ENCODE results near the gene MAML3.

Gene MAML3

DNA sequence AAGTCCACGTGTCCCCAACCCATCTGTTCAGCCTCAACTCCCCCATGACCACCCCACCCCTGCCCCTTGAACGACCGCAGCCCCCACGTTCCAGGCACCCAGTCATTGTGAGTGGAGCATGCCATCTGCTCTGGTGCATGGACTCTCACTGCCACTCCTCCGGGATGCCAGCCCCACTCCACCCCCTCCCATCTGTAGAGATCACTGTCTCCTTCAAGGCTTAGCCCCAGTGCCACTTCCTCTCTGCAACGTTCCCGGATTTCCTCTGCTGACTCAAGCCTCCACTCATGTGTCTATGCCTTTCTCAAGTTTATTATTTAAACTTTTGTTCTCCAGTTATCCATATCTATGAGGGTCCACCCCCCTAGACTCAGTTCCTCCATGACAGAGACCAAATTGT is 54.0 kb downstream of the MAML3 start:
- no peak for DNase-seq (ENCODE audit: low read depth, low spot score)

DNA sequence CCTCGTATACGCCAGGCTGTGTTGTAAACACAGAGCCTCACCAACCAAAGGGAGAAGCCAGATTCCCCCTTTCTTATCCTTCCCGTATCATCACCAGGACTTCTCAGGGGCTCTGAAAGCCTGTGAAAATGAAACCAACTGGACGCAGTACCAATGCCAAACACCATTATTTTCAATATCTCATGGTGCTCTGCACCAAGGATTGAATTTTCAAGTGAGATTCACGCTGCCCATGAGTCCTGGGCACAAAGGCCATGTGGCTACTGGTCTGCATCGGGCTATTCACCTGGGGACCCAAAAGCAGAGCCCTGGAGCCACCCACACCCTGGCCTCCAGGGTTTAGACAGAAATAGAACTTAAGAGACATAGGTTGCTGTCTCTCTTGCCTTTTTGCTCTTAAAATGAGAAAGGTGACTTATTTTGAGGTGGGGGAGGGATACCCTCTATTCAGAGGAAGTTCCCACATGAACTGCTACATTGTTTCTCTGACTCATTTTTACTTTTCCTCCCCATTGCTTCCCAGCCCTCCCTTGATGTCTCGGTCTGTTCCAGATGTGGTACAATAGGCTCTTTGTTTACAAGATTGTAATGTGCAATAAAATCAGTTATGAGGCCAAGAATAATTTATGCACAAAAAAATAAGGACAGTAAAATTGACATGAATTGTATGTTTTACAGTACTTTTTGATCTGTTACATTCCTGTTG is 55.4 kb downstream of the MAML3 start:
- DNase-seq (ENCODE audit: low read depth, low spot score): no peak

DNA sequence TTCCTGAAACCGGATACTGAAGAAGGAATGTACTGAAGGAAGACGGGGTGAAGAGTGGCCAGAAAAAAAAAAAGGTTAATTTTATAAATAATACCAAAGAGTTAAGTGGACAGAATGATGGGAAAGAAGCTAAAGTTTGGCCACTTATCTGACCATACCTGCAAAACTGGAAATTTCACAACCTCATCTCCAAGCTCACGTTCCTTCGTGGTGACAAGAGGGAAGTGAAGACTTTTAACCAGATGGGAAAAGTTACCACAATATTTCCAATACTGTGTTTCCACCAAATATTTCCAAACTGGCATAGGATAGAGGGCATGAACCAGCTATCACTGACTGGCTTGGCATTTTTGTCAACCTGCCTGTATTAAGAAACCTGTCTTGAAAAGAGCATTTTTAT is 56.4 kb downstream of the MAML3 start:
- no peak for DNase-seq (ENCODE audit: low read depth, low spot score)

DNA sequence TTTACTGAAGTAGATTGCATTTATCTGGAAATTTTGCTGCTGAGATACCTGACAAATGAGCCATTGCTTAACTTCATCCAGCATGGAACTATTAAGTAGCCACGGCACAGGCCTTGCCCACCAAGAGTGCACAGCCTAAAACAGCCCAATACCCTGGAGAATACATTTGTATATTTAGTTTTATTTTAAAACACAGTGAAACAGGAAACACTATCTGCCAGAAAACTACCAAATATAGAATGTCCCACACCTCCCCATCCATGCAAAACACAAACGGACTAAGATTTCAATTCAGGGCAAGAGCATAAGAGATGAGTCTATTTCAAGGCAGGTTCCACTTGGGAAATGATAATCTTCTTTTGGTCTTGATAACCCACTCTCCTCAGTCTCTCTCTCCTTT is 57.1 kb downstream of the MAML3 start:
- no peak for DNase-seq (ENCODE audit: low read depth, low spot score)

DNA sequence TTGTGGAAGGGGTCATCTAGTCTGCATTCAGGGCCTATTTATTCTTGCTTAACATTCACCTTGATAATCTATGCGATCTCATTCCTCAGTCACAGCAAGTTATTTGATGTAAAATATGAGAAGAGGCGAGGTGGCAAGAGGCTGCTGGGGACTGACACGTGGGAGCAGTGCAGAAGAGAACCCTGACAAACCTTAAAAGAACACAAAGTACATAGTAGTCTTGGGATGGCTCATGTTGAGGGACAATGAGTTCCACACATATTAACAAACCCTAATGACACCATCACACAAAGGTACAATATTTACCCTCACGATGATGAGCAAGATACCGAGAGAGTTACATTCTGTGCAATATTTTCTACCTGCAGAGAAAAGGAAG is 57.5 kb downstream of the MAML3 start:
- no peak for DNase-seq (ENCODE audit: low read depth, low spot score)

DNA sequence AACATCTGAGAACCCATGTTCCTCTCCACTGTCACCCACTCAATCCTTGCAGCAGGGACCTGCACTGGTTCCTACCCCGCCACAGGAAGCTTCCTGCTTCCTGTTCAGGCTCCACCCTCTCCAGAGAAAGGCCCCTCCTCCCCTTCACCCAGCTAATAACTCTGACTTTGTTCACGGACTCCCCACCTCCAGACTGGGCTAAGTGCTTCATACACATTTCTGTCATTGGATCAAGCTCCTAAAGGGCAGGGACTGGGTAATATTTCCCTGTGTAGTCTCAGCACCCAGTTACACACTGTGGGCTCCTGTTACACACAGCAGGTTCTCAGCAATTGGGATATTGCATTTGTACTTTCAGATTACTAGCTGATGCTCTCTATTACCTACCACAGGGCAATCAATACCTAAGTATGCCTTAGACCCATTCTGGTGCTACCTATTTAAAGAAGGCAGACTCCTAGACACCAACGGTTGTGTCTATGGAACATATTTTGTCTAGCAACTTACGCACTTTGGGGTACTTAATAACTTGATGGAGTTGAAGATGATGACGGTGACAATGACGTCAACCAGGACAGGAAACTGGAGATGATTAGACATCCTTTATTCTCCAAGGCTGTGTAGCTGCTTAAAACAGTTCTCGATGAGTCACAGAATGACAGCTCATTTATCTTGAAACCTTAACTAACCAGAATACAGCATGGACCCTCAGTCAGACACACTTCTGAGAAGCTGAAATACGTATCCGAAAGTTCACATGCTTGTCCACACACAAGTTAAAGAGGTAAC is 58.1 kb downstream of the MAML3 start:
- no peak for DNase-seq (ENCODE audit: low read depth, low spot score)

DNA sequence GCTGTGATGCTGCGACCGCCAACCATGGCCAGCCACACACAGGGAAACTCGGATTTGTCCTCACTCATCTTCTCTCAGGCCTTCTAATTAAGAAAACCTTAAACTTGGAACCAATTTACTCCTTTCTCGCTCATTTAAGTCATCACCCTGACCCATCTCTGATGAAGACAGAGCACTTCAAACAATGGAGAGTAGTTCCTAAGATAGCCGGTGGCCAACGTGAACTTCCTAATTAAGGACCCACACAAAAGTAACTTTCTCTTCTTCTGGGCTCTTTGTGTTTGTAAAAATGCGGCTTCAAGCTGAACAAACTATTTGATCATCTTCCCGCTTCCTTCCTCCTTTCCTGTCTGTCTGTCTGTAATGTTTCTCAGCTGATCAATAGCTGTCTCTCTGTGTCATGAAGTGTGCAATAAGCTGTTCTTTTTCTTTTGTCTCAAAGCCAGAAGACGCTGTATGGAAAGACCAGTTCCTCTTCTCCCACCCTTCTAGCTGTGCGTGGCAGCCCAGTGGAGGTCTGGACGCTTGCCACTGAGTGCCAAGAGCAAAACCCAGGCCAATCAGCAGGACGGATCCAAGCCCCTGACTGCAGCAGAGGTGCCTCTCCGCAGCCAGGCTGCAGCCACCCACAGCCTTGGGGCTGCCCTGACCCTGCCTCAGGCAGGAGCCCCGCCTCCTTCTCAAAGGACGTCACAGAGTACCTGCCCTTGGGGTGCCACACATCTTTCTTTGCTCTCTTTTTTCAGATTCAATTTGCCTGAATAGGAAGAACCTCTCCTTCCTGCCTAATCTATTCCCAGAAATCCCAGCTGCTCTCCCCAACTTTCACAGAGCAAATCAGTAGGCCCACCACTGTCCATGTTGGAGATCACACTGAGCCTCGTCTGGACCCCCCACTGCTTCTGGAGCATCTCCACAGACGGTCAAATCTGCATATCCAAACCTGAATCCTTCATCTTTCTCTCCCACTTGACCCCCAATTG is 59.3 kb downstream of the MAML3 start:
- DNase-seq (ENCODE audit: low read depth, low spot score): no peak

DNA sequence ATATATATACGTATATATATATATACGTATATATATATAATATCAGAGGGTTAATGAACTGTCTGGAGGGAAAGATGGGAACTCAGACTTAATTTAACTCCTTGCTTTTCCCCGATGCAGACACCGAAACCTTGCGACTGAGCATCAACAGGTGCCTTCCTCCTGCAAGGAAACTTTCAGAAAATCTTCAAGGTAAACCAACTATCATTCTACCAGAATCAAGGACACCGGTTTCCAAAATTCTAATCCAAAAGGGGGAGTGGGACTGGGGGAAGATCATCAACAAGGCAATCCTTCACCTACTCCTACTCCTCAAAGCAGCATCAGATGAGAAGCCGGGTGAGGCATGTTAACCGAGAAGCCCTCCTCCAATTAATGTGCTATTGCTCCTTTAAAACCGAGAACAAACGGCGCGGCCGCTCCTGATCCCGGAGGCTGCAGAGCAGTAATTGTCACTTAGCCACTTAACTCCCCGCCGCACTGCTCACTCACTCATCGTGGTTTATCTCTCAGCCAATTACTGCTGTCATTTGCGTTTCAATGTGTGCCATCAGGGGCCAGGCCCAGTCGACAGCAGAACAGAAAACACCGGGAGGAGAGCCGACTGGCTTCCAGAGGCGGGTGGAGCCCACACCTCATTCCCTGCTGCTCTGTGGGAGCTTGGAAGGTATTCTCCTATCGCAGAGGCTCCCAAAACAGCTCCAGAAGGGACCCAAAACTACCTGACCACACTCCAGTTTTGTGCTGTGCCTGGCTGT is 61.7 kb downstream of the MAML3 start:
- no peak for DNase-seq (ENCODE audit: low read depth, low spot score)

DNA sequence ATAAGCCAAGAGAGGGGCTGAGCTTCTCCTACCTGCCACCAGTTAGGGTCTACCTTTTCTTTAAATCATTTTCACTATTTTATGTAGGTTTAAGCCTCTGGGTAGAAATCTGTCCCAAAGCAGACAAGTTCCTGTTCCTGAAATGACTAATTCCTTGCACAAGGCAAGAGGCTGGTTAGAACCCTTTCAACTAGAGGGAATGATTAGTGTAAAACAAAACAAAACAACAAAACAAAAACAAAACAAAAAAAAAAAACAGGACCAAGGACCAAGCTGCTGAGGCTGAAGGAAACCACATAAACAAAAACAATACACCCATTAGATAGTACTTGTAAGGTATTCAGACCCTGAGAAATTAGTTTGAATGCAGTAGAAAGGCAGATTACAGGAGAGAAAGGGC is 62.7 kb downstream of the MAML3 start:
- DNase-seq (ENCODE audit: low read depth, low spot score): no peak

DNA sequence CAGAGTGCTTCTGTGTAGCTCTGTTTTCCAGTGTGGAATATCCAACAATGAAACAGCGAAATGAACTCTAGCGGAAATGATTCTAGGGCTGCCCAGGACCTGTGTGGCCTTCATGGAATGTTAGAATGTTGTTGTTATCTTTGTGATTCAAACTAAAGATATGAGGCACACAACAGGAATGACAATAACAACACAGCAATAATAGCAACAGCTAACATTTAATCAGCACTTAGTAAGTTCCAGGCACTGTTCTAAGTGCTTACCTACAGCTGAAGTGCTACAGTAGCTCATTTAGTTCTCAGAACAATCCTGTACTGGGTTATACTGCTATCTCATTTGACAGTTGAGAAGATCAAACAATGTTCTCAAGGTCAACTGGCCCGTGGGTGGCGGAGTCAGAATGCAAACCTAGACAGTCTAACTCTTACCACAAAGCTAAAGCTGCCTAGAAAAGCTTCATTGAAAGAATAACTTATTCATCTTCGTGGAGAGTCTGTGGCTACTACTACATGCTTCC is 63.7 kb downstream of the MAML3 start:
- DNase-seq (ENCODE audit: low read depth, low spot score): no peak

DNA sequence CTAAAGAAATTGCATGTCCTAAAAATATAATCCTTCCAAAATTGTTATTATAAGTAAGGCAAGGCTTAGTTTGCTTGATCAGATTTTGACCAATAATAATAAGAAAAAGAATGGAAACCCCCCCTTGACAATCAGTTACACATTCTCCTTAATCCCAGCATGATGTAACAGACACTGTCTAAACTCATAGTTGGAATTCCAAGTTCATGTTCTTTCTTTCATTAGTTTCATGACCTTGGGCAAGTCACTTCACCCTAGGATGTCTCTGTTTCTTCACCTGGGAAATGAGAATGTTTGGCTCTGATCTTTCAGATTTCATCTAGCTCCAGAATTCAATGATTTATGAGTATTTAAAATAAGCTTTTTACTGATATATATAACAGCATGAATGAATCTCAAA is 64.8 kb downstream of the MAML3 start:
- no peak for DNase-seq (ENCODE audit: low read depth, low spot score)

DNA sequence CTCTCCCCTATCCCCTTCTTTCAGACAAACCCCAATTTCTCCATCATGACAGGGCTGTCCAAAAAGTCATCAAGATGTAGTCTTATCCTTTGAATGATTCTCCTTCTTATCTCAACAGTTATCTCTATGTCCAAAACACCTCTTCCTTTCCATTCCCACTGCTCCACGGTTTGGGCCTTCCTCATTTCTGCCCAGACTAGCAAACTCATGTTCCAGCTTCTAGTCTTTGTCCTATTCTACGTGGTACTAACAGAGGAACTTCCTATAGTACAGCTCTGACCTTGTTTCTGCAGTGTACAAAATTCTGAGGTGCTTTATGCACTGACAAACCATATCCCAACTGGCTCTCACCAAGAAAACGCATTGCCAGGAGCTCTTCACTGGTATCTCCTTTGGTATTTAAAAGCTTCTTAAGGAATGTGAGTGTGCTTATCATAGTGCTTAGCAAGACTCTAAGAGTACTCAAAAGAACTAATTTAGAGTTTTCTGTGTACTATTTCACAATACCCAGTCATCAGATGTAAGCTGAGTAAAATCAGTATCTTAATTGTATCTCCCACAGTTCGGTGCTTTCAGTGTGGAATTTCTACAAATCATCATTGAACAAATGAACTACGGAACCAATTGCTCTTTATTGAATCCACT is 65.5 kb downstream of the MAML3 start:
- DNase-seq (ENCODE audit: low read depth, low spot score): no peak

DNA sequence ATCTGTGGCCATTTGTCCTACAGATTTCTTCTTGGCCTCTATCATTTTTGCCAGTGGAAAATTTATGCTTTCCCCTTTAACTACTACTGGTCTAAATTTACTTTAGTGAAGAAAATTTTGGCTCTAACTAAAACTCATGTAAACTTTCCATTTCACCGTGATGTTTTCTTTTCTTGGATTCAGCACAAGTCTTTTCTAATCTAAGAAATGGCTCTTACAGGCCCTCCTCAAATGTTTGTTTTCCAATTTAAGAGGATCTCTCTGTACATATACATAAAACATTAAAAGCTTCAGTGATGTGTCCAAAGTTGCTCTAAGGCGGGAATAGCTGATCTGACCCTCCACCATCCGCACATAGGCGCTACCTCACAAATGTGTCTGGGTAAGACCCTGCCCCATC is 68.1 kb downstream of the MAML3 start:
- DNase-seq (ENCODE audit: low read depth, low spot score): no peak

DNA sequence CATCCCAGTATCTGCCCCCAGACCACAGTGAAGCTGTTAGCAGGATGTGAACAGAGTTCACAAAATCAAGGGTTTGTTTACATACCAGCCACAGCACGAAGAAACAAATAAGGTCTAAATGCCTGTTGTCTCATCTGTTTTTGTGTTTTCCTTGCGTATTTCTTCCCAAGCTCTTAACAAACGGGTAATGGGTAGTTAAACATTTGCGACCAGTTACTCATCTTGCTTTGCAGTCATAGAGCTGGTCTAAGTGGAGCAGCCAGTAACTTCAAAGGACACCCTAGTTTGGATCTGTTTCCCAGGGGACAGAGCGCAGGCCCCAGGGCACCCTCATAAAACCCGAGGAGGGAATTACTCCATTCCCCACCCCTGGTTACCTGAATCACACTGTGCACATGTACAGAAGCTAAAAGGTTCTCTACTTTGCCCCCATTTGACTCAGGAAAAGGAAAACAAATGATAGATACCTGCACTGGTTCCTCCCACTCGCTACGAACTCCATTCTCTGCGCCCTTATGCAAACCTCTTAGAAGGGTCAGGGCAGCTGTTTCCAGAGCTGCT is 68.8 kb downstream of the MAML3 start:
- DNase-seq (ENCODE audit: low read depth, low spot score): no peak

DNA sequence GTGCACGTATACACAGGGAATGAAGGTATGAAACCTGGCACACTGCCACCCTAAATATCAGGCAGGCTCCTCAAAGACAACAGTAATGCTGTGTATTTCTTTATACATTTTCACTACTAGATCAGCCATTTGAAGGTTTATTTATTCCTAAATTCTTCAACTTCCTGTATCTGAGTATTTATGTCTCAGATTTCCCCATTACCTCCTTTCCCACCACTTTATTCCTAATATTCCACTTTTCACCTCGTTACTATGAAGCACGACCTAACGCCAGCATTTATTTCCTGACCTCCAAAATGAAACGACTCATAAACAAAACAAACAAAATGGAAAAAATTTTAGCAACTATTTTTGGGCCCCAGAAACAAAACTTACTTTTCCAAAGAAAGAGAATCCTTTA is 69.6 kb downstream of the MAML3 start:
- DNase-seq (ENCODE audit: low read depth, low spot score): no peak

DNA sequence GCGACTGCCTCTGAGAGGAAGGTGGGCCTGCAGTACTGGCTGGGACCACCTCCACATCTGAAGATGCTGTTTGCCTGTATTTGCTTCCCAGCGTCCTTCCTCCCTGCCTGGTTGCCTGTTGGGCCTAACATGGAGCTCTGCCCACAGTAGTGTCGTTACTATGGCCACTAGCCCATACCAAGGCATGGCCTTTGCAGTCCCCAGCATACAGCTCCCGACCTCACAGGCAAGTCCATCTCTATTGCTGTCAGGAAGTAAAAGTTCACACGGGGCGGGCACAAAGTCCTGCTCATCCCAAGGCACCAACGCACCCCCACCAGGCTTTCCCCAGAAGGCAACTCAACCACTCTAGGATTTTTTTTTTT is 71.6 kb downstream of the MAML3 start:
- no peak for DNase-seq (ENCODE audit: low read depth, low spot score)

DNA sequence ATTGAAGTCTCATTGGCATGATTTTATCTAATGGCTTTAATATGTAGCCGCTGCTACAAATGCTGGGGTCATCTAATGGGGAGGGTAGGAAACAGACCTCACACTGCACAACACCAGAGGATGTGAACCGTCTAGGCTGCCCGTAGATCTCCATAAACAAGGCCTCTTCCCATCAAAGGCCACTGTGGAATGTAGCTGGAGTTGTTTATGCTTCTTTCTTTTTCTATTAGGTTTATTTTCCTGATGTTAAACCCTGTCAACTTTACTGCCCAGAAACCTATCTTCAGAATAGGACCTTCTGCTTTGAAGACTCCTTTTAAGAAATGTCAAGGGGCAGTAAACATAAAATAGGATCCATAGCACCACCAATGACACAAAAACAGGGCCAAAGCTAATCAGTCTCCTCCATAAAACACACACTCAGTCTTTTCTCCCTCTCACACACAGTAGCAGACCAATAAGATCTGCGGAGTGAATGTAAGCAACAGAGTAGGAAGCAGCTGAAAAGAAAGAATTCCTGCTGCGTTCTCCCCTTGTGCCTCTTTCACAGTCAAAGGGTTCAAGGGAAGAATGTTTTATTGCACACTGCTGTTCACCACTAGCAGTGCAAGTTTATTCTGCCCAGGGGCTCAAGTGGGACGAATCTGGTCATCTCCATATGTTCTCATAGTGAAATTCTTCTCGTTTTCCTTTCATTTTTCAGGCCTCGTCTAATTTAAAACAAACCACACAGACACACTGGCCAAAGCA is 72.2 kb downstream of the MAML3 start:
- no peak for DNase-seq (ENCODE audit: low read depth, low spot score)

DNA sequence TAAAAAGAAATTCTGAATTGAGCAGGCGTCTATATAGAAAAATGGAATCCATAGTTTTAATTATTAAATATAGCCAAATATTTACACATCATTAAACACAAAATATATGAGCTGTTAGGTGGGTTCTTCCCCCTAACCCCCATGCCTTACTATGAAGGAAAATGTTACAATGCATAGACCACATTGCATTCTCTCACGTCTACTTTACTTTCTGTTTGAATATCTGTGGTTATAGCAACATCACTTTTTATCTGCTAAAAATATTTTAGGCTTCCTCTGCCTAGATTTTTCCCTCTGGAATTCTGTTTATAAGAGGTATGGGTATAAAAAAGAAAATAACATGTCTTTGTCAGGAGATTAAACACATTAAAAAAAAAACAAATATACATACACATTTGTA is 73.1 kb downstream of the MAML3 start:
- no peak for DNase-seq (ENCODE audit: low read depth, low spot score)

DNA sequence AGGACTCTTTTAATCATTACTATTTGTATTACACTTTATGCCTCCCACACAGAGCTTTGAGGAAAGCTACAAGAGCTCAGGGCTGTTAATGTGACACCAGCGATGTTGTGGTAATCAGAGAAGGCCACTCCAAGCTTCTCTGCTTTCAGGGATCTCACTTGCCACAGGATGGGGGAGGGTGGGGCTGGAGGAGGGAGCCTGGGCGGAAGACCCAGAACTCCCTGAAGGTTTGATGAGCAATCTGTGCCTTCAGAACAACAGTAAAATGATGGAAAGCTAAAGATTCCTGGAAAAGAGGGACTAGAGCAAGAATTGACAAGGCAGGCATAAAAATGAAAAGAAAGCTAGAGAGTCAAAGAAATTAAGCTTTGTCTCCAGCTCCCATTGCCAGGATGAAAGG is 75.6 kb downstream of the MAML3 start:
- no peak for DNase-seq (ENCODE audit: low read depth, low spot score)

DNA sequence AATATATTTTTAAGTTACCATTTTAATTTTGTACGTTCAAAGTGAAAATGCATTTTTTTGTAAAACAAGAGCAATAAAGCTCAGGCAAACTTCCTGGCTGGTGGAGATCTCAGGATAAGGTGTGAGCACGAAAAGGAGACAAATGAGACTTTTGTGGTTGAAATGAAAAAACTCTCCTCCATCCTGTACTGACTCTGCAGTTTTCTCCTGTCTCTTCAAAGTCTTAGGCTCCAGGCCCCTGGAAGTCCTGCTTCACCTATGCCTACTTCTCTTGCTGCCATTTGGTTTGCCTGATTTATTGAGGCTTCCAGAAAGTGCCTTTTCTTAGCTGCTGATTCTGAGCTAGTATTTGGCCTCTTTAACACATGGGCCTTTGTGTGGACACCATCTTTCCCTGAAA is 77.7 kb downstream of the MAML3 start:
- DNase-seq (ENCODE audit: low read depth, low spot score): no peak
